ENCODE data around the gene DNAH10. TPM values are rescaled to one million over a fixed set of nuclear protein-coding genes. Genes with fewer than 3 reads are reported as not detected.

DNAH10 gene
- total and polyA plus RNA-seq, 2 of the 13 experiments (the other 11 are each of a cell fraction or from before 2014, with no cell fraction given), result 0.01 to 0.02 TPM

DNA sequence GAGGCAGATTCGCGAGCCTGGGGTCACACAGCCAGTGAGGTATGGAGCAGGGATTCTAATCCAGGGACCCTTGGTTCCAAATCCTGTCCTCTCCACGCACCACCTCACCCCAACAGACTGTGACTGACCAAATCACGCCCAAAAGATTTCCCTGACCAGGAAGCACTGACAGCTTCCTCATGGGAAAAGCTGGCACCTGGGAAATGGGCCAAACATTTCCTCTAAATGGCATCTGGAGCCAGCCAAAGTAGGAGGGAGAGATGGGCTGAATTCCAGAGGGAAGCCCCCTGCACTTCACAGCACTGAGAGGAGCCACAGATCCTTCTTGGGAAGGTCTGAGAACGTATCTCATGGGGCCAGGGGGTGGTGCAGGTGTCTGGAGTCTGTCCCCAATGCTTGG is 181.7 kb downstream of the DNAH10 start:
- Histone ChIP-seq H3K9ac (ENCODE audit: insufficient read depth, low read depth, low read length) (no peak overlapping the region), H3K79me2 (ENCODE audit: insufficient read depth, low read length) (no peaks in the 10 kb centered on the region), H3K27me3 (ENCODE audit: control insufficient read depth in 1 of 2, insufficient read depth in 2 of 2, low read length in 2 of 2) (no peaks in the 10 kb centered on the region), H3K4me1 (ENCODE audit: insufficient read depth, low read length) (peaks cover 12% of the 10 kb centered on the region), H3K9me3 (ENCODE audit: low read length) (no peaks in the 10 kb centered on the region), H3K36me3 (replicated peaks in 1 of 2; ENCODE audit: control insufficient read depth in 1 of 2, insufficient read depth in 2 of 2, low read length in 2 of 2) (no peaks in the 10 kb centered on the region; a peak in 1 of 5 replicates), H2AFZ (ENCODE audit: low read length) (no peak overlapping the region), H3K4me2 (ENCODE audit: low read depth, low read length) (no peak overlapping the region), H4K20me1 (ENCODE audit: insufficient read depth, low read length) (no peaks in the 10 kb centered on the region), H3K4me3 (replicated peaks in 1 of 3; ENCODE audit: insufficient read depth in 1 of 3, low read depth in 2 of 3, low read length in 3 of 3) (no peak overlapping the region), H3K27ac (ENCODE audit: extremely low read length, insufficient read depth, low read length) (no peak overlapping the region)
- DNase-seq (ENCODE audit: low spot score) (no peak), ATAC-seq (no peak), FAIRE-seq (no peak)
- intact Hi-C loops (cut with micrococcal nuclease; ENCODE audit: unreplicated experiment), result no loop called here
- ChIA-PET CTCF (ENCODE audit: low intra/inter-chr PET ratio, low total read pairs) (no interaction called here), POLR2A (no interaction called here)
- BruUV-seq (replicated peaks), result no TSS peak
- in situ Hi-C loops (cut with HindIII; ENCODE audit: extremely low pct_ligation_motif_present, low pct_unique_long_range_greater_than_20kb), result no loop called here
- WGBS (ENCODE audit: low lambda C conversion rate), result 83% methylated on average over 2 of the region's 5 CpGs
- TF ChIP-seq ARNT (IDR thresholded peaks at IDR 0.05) (no peak), HDAC6 (IDR thresholded peaks at IDR 0.05; ENCODE audit: low read depth, low read length) (no peak), PLSCR1 (CRISPR knock-in tag; IDR thresholded peaks at IDR 0.05; ENCODE audit: borderline replicate concordance) (no peak), ZNF570 (CRISPR knock-in tag; IDR thresholded peaks at IDR 0.05; ENCODE audit: borderline replicate concordance) (no peak), POLR2AphosphoS2 (IDR thresholded peaks at IDR 0.05; ENCODE audit: low read depth, low read length) (no peak), HNF4G (IDR thresholded peaks at IDR 0.05; ENCODE audit: borderline replicate concordance, low read depth, low read length) (no peak), HNF4G (CRISPR knock-in tag; IDR thresholded peaks at IDR 0.05; ENCODE audit: borderline replicate concordance, low read depth) (no peak), SOX6 (IDR thresholded peaks at IDR 0.05) (no peak), SOX6 (CRISPR knock-in tag; IDR thresholded peaks at IDR 0.05) (no peak), SMAD9 (CRISPR knock-in tag; IDR thresholded peaks at IDR 0.05) (no peak), DBP (CRISPR knock-in tag; IDR thresholded peaks at IDR 0.05; ENCODE audit: not compliant biosample characterization) (no peak), ZSCAN5A (CRISPR knock-in tag; IDR thresholded peaks at IDR 0.05; ENCODE audit: borderline replicate concordance) (no peak)
- TF ChIP-seq, protein P1, sequence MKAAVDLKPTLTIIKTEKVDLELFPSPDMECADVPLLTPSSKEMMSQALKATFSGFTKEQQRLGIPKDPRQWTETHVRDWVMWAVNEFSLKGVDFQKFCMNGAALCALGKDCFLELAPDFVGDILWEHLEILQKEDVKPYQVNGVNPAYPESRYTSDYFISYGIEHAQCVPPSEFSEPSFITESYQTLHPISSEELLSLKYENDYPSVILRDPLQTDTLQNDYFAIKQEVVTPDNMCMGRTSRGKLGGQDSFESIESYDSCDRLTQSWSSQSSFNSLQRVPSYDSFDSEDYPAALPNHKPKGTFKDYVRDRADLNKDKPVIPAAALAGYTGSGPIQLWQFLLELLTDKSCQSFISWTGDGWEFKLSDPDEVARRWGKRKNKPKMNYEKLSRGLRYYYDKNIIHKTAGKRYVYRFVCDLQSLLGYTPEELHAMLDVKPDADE (CRISPR knock-in tag; IDR thresholded peaks at IDR 0.05), result no peak
- TF ChIP-seq, protein P2, sequence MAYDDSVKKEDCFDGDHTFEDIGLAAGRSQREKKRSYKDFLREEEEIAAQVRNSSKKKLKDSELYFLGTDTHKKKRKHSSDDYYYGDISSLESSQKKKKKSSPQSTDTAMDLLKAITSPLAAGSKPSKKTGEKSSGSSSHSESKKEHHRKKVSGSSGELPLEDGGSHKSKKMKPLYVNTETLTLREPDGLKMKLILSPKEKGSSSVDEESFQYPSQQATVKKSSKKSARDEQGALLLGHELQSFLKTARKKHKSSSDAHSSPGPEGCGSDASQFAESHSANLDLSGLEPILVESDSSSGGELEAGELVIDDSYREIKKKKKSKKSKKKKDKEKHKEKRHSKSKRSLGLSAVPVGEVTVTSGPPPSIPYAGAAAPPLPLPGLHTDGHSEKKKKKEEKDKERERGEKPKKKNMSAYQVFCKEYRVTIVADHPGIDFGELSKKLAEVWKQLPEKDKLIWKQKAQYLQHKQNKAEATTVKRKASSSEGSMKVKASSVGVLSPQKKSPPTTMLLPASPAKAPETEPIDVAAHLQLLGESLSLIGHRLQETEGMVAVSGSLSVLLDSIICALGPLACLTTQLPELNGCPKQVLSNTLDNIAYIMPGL (CRISPR knock-in tag; IDR thresholded peaks at IDR 0.05; ENCODE audit: borderline replicate concordance in 1 of 2, low read depth in 1 of 2), result no peak
- TF ChIP-seq, protein P3, sequence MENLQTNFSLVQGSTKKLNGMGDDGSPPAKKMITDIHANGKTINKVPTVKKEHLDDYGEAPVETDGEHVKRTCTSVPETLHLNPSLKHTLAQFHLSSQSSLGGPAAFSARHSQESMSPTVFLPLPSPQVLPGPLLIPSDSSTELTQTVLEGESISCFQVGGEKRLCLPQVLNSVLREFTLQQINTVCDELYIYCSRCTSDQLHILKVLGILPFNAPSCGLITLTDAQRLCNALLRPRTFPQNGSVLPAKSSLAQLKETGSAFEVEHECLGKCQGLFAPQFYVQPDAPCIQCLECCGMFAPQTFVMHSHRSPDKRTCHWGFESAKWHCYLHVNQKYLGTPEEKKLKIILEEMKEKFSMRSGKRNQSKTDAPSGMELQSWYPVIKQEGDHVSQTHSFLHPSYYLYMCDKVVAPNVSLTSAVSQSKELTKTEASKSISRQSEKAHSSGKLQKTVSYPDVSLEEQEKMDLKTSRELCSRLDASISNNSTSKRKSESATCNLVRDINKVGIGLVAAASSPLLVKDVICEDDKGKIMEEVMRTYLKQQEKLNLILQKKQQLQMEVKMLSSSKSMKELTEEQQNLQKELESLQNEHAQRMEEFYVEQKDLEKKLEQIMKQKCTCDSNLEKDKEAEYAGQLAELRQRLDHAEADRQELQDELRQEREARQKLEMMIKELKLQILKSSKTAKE (CRISPR knock-in tag; IDR thresholded peaks at IDR 0.05; ENCODE audit: borderline replicate concordance), result no peak
